H1 (cell line): ENCODE measurements around the gene TMEM18. TPM values are rescaled to one million over a fixed set of nuclear protein-coding genes. Genes with fewer than 3 reads are reported as not detected.

Source experiments
- CHD7 ChIP-seq: fragments of 300-600 bp; sonication (generic); IDR thresholded peaks from 2 replicates; pipeline ENCODE4 v1.7.1; 2012; ENCODE audit warnings: low read length, moderate library complexity, mild to moderate bottlenecking, inconsistent platforms; ENCODE audit not compliant: insufficient replicate concordance
- CTCF ChIP-seq, 3 experiments: IDR thresholded peaks; 1 replicate in 2 of 3; 2 replicates in 1 of 3; pipeline versions ENCODE4 v1.5.1 to v1.6.1; 2011; ENCODE audit warnings: low read length in 3 of 3, mild to moderate bottlenecking in 3 of 3, inconsistent platforms in 2 of 3, low read depth in 1 of 3, moderate library complexity in 1 of 3; ENCODE audit not compliant: insufficient read depth in 1 of 3; ENCODE audit errors: control extremely low read depth in 1 of 3
- HDAC2 ChIP-seq, 2 experiments: fragments of 300-600 bp in 1 of 2; sonication (generic) in 1 of 2; IDR thresholded peaks; 2 replicates each; pipeline ENCODE4 v1.6.1; 2011 to 2012; ENCODE audit warnings: low read depth in 2 of 2, low read length in 2 of 2, mild to moderate bottlenecking in 2 of 2, moderate library complexity in 2 of 2, borderline replicate concordance in 1 of 2, inconsistent platforms in 1 of 2
- POLR2A ChIP-seq, 2 experiments: IDR thresholded peaks; 1 replicate in 1 of 2; 2 replicates in 1 of 2; pipeline ENCODE4 v1.6.1; 2011; ENCODE audit warnings: low read depth in 2 of 2, low read length in 2 of 2, mild to moderate bottlenecking in 2 of 2; ENCODE audit errors: control extremely low read depth in 1 of 2
- RNF2 ChIP-seq: fragments of 200-900, 300-1000 bp; sonication (generic); IDR thresholded peaks from 2 replicates; pipeline ENCODE4 v1.7.1; 2016; ENCODE audit warnings: borderline replicate concordance, low read depth, mild to moderate bottlenecking, antibody characterized with exemption, low read length; ENCODE audit not compliant: poor library complexity, severe bottlenecking; ENCODE audit errors: missing control alignments
- TAF1 ChIP-seq: IDR thresholded peaks from 2 replicates; pipeline ENCODE4 v1.6.1; 2011; ENCODE audit warnings: mild to moderate bottlenecking, low read depth, low read length
- polyA plus RNA-seq, 7 experiments: library from polyadenylated mRNA; depleted of rRNA in 3 of 7; stranded (reverse) in 5 of 7; unstranded in 2 of 7; fragments of >200 nt in 5 of 7; fragments of 200-250 nt in 2 of 7; gene quantifications; 1 replicate in 5 of 7; 2 replicates in 1 of 7; 4 replicates in 1 of 7; pipeline versions ENCODE4 v1.2.1 to v1.2.3, GENCODE V29; 2011 to 2013; ENCODE audit warnings: missing spikeins in 2 of 7, mixed read lengths in 2 of 7
- total RNA-seq: library from RNA; stranded (reverse); fragmentation: NEBNext Ultra II Directional; extraction: Animal tissue kit (Norgen Biotek cat#: 25700); gene quantifications from 2 replicates; pipeline ENCODE4 v1.2.1, GENCODE V29; 2021

The TMEM18 gene
- total and polyA plus RNA-seq, 2 of the 8 experiments (the other 6 are each of a cell fraction or from before 2014, with no cell fraction given): 22.4 to 27.1 TPM

- TF ChIP-seq CHD7: no peak
- TF ChIP-seq RNF2: no peak
- peak; percentile 88 to 94 for TF ChIP-seq POLR2A (IDR thresholded peaks at IDR 0.05; ENCODE audit: control extremely low read depth in 1 of 2, low read depth in 2 of 2, low read length in 2 of 2)
- TF ChIP-seq HDAC2 (IDR thresholded peaks at IDR 0.05; ENCODE audit: borderline replicate concordance in 1 of 2, low read depth in 2 of 2, low read length in 2 of 2): no peak
- TF ChIP-seq CTCF (IDR thresholded peaks at IDR 0.05; ENCODE audit: control extremely low read depth in 1 of 3, insufficient read depth in 1 of 3, low read depth in 1 of 3, low read length in 3 of 3): peak in 2 of 3 experiments; percentile 6 to 37; a peak in 2 of 4 replicates
- TF ChIP-seq TAF1: peak; percentile 94
These were observed at the start of gene TMEM18 (continued) for GRCh38 chr2:677056-677958.
